Esophagus squamous epithelium (tissue), 4 donors: ENCODE results near the gene SRC.

ENCODE experiments used
- CTCF ChIP-seq, 6 experiments: fragments of 450-650 bp in 4 of 6; fragments of 200-600 bp in 2 of 6; sonication (generic) in 2 of 6; IDR thresholded peaks; one replicate each; pipeline ENCODE4 v1.5.1; 2016 to 2019; ENCODE audit warnings: antibody characterized with exemption in 6 of 6, mild to moderate bottlenecking in 4 of 6, moderate library complexity in 4 of 6
- POLR2A ChIP-seq, 4 donors: fragments of 450-650 bp; IDR thresholded peaks; one replicate each; pipeline ENCODE4 v1.6.1; 2017; ENCODE audit warnings: antibody characterized with exemption in 4 of 4, mild to moderate bottlenecking in 4 of 4, moderate library complexity in 3 of 4

DNA sequence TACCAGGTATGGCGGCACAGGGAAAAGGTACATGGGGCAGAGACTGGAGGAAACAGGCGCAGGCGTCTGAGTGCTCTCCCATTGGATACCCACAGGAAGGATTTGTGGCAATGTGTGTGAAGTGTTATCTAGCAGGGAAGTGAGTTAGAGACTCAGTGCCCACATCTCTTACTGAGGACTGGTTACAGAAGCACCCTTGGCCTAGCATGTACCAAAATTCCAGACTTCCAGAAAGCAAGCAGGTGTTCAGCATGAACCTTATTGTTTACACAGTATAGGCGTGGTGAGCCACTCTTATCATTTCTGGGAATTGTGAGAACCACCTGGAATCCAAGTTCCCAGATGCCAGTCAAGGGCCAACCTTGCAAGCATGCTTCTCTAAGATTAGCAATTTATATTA is 42.3 kb upstream of the SRC start:
- TF ChIP-seq CTCF (IDR thresholded peaks at IDR 0.05) (no peak), POLR2A (IDR thresholded peaks at IDR 0.05) (no peak)
